Neuron (in vitro differentiated cells): ENCODE results near the gene GNB3.

ENCODE experiments used
- H2AFZ ChIP-seq: one replicate; pipeline ENCODE4 v1.6.1; 2013; ENCODE audit warnings: low read depth, mild to moderate bottlenecking, inconsistent platforms, low read length, moderate library complexity
- H3K27me3 ChIP-seq: one replicate; pipeline ENCODE4 v1.6.1; 2013; ENCODE audit warnings: low read length; ENCODE audit not compliant: insufficient read depth
- H3K36me3 ChIP-seq: one replicate; pipeline ENCODE4 v1.6.1; 2013; ENCODE audit warnings: low read length; ENCODE audit not compliant: insufficient read depth
- H3K4me1 ChIP-seq: one replicate; pipeline ENCODE4 v1.6.1; 2013; ENCODE audit warnings: low read length; ENCODE audit not compliant: insufficient read depth
- H3K4me3 ChIP-seq: 2 replicates; pipeline ENCODE4 v1.5.1; 2013; ENCODE audit warnings: mild to moderate bottlenecking, low read length, moderate library complexity
- H3K9me3 ChIP-seq: one replicate; pipeline ENCODE4 v1.6.1; 2013; ENCODE audit warnings: low read length

GNB3 gene

DNA sequence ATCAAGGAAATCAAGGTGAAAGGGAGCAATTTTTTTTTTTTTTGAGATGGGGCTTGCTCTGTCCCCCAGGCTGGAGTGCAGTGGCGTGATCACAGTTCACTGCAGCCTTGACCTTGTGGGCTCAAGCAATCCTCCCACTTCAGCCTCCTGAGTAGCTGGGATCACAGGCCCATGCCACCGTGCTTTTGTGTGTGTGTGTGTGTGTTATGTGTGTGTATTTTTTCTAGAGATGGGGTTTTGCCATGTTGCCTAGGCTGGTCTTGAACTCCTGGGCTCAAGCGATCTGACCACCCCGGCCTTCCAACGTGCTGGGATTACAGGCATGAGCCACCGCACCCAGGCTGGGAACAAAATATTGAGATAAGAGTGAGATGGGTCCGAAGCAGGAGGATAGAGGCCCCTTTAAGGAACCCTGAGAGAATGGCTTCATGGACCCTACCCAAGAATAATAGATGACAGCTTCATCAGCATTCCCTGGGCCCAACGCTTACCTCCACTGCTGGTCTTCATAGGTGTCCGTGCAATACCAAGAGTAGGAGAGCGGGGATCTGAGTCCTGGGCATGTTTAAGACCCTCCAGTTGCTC lies 9.3 kb downstream of the GNB3 start:
- peaks cover 27% of the 10 kb centered on the region for H3K4me1 ChIP-seq
- H3K27me3 ChIP-seq, result no peaks in the 10 kb centered on the region
- H3K4me3 ChIP-seq, result peak overlapping the region; percentile 59
- H2AFZ ChIP-seq, result no peak overlapping the region
- H3K36me3 ChIP-seq, result peaks cover 46% of the 10 kb centered on the region
- no peaks in the 10 kb centered on the region for H3K9me3 ChIP-seq

DNA sequence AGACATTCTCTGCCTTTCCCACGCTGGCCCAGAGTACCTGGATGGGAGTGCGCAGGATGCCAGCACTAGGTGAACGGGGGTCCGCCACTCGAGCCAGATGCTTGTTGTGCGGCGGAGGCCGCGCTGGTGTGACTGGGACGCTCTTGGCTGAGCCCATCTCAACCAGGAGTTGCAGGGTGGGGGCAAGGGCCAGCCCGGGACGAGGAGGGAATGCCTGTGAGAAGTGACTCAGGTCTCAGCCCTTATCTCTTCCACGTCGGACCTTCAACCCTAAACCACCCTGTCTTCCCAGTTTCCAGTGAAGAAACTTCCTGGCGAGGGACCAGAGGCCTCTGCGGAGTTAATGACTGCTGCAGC lies 10.0 kb downstream of the GNB3 start:
- Histone ChIP-seq H3K9me3 (no peaks in the 10 kb centered on the region), H3K4me1 (peaks cover 27% of the 10 kb centered on the region), H3K36me3 (peaks cover 43% of the 10 kb centered on the region), H2AFZ (no peak overlapping the region), H3K27me3 (no peaks in the 10 kb centered on the region), H3K4me3 (peak overlapping the region; percentile 59)

DNA sequence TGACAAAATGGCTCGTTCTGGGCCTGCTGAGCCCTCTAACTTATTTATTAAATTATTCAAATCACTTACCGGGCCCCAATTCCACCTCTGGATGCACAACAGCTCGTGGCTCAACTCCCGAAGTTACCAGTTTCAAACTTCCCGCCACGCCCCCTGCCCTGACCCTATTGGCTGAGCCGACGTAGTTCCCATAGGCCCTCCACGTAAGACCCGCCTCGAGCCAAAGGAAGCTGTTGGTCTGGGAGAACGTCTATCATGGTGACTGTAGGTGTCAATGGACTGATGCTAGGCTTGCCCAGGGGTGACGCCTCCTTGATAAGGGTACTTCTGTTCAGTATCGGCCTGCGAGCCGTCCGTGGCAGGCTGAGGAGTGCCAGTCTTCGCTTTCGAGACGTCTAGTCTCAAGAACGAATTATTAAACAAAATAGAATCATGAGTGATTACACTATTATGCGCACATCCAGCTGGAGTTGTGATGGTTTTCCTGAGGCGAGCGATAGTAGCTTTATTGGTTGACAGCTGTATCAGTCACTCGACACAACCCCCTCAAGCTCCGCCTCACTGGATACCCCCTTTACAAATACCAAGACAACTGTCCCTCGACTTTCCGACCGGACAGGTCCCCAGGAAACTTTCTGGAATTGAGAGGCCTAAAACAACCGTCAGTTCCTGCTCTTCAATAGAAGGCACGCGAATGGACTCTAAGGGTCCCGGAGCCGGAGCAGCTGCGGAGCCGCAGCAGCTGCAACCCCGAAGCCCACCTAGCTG lies 10.6 kb downstream of the GNB3 start, which contains the start of gene CDCA3:
Gene CDCA3 (minus strand): TSS at position 134 of the 768 bp plus-strand sequence. CDS start 334 bp downstream, outside the sequence.
- Histone ChIP-seq H2AFZ (peak within 1 kb of the TSS; percentile 8), H3K4me3 (peak within 1 kb of the TSS; percentile 59), H3K4me1 (peaks cover 27% of the 10 kb centered on the region), H3K36me3 (peaks cover 43% of the 10 kb centered on the region), H3K27me3 (no peaks in the 10 kb centered on the region), H3K9me3 (no peaks in the 10 kb centered on the region)

DNA sequence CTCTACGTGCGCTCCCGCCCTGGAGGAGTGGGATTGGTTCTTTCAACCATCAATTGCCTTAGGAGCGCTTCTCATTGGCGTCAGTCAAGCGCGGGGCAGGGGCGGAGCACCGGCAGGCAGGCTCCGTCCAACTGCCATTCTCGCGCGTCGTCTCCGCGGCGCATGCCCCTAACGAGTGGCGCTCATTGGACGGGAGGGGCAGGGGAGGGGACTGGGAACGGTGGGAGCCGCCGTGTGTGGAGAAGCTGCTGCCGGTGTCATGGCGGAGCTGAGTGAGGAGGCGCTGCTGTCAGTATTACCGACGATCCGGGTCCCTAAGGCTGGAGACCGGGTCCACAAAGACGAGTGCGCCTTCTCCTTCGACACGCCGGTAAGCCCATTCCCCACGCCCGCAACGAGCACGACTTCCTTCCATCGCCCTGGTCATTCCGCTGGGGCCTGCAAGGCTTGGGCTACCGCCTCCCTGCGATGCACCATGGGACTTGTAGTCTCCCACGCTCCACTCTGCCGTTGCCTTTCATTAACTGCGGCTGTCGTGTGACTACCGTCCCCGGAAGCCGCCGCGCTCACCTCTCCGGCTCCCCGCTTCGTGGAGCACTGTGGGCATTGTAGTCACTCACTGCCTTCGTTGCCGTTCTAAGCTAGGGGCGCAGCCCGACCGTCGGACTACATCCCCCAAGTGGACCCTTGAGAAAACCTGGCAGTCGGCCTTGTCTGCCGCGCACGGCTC lies 11.4 kb downstream of the GNB3 start, which contains the start of gene USP5:
Gene USP5 (plus strand): TSS at position 230 of the 730 bp plus-strand sequence. CDS start 30 bp downstream, at position 260.
- peaks cover 41% of the 10 kb centered on the region for H3K36me3 ChIP-seq
- H2AFZ ChIP-seq, result peak within 1 kb of the TSS; percentile 8
- peaks cover 27% of the 10 kb centered on the region for H3K4me1 ChIP-seq
- peak within 1 kb of the TSS; percentile 59 for H3K4me3 ChIP-seq
- H3K27me3 ChIP-seq, result no peaks in the 10 kb centered on the region
- no peaks in the 10 kb centered on the region for H3K9me3 ChIP-seq

DNA sequence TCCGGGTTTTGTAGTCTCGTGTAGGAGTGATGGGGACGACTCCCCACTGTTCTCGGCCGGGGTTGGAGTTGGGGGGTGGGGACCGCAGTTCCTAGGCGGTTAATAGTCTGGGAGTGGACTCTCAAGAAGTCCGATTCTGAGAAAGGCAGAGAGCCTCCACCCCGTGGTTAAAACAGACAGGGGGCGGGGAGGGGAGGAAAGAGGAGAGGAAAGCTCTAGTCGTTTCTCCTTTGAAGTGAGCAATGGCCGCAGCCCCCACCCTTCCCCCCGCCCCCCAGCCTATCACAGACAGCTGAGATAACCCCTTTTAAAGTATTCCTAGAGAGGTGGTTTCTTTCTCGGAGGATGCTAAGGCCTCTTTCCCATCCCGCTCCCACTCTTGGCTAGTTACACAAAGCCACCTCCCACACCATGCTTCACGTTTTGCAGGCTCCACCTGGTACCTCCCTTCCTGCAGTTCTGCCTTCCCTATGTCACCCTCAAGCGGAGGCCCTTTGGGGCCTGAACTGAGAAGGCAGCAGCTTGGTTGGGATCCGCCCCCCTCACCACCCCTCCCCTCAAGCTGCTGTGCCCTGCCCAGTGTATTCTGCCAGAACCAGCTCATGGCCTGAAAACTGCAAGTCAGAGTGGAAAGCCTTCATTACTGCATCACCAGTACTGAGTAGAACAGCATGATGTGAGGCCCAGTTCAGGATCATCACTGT lies 12.1 kb downstream of the GNB3 start:
- H3K9me3 ChIP-seq, result no peaks in the 10 kb centered on the region
- no peaks in the 10 kb centered on the region for H3K27me3 ChIP-seq
- H3K4me1 ChIP-seq, result peaks cover 27% of the 10 kb centered on the region
- H3K36me3 ChIP-seq, result peaks cover 41% of the 10 kb centered on the region
- H3K4me3 ChIP-seq, result peak overlapping the region; percentile 59
- H2AFZ ChIP-seq, result no peak overlapping the region

DNA sequence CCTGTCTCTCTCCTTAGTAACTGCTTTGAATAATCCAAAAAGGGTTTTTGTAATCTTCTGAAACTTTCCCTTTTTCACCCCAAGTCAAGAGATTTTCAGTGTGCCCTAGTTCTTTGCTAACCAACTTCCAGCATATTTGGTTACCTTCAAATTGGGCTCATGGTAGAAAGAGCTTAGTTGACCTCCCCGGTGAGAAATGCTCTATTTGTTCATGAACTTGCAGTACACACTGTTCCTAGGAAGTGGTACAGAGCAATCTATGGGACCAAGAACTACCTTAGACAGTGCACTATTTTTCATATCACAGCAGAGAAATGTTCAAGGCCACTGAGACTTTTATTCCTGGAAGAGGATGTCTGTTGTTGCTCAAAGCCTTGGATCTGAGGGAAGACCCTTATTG lies 12.9 kb downstream of the GNB3 start:
- Histone ChIP-seq H3K4me3 (peak overlapping the region; percentile 59), H3K36me3 (peaks cover 43% of the 10 kb centered on the region), H3K4me1 (peaks cover 27% of the 10 kb centered on the region), H3K27me3 (no peaks in the 10 kb centered on the region), H3K9me3 (no peaks in the 10 kb centered on the region), H2AFZ (no peak overlapping the region)

DNA sequence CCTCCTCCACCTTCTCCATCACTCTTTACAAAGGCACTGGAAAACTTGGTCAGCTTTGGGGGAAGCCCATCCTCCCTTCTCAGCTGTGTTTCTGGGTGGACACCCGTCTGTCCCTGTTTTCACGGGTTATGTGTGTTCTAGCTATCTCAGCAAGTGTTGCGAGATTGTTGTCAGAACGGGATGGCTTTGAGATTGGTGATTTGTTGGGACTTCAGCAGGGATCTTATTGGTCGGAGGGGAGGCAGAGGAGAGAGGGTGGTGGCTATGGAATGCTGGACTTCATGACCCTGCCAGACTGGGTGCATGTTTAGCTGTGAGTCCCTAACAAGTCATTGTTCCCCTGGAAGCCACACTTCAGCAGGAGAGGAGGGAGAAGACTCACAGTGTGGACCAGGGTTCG lies 13.3 kb downstream of the GNB3 start:
- H3K27me3 ChIP-seq, result no peaks in the 10 kb centered on the region
- H3K36me3 ChIP-seq, result peaks cover 44% of the 10 kb centered on the region
- no peak overlapping the region for H3K4me3 ChIP-seq
- H3K4me1 ChIP-seq, result peaks cover 27% of the 10 kb centered on the region
- no peak overlapping the region for H2AFZ ChIP-seq
- no peaks in the 10 kb centered on the region for H3K9me3 ChIP-seq

DNA sequence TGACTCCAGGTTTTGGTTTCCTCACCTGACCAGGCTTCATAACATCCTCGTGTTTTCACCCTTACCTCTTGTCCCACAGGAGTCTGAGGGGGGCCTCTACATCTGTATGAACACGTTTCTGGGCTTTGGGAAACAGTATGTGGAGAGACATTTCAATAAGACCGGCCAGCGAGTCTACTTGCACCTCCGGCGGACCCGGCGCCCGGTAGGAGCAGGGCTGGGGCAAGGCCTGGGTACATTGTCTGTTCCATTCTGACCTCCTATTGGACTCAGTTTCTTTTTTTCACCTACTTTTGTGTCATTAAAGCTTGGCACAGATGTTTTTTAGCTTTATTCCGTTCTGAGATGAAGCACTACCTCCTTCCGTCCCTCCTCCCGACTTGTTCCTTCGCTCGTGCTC lies 14.6 kb downstream of the GNB3 start:
- peaks cover 46% of the 10 kb centered on the region for H3K36me3 ChIP-seq
- H3K4me1 ChIP-seq, result peaks cover 21% of the 10 kb centered on the region
- no peak overlapping the region for H3K4me3 ChIP-seq
- H2AFZ ChIP-seq, result no peak overlapping the region
- no peaks in the 10 kb centered on the region for H3K27me3 ChIP-seq
- H3K9me3 ChIP-seq, result no peaks in the 10 kb centered on the region

DNA sequence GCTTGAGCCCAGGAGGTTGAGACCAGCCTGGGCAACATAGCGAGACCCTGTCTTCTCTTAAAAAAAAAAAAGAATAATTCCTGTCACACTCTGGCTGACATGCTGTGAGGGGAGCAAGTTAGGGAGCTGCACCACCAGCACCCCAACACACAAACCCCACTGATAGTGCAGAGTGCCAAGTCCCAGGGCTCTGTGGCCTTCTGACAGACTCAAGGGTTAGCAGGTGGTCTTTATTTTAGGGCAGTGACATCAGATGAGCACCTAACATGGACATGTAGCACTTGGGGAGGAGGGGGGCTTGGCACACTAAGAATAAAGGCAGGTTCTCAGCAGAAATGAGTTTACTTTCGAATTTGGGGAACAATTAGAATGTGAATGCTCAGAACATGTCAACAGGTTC lies 18.1 kb downstream of the GNB3 start:
- Histone ChIP-seq H3K36me3 (peaks cover 79% of the 10 kb centered on the region), H3K27me3 (no peaks in the 10 kb centered on the region), H2AFZ (no peak overlapping the region)

DNA sequence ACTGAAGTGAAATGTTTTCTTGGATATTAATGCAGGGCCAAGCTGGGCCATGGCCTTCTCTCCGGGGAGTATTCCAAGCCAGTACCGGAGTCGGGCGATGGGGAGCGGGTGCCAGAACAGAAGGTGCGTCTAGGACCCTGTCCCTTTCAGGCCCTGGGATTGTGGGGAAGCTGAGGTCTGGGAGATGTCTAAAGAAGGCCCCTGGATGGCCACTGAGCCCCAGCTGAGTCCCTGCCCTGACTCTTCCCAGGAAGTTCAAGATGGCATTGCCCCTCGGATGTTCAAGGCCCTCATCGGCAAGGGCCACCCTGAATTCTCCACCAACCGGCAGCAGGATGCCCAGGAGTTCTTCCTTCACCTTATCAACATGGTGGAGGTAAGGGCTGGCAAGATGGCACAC lies 19.4 kb downstream of the GNB3 start:
- H3K36me3 ChIP-seq, result peaks cover 90% of the 10 kb centered on the region
- H2AFZ ChIP-seq, result no peak overlapping the region
- H3K27me3 ChIP-seq, result no peaks in the 10 kb centered on the region
- no peaks in the 10 kb centered on the region for H3K4me1 ChIP-seq
- no peaks in the 10 kb centered on the region for H3K9me3 ChIP-seq
- H3K4me3 ChIP-seq, result no peak overlapping the region

More for the DNA sequence above, 18.1 kb downstream of the GNB3 start:
- no peak overlapping the region for H3K4me3 ChIP-seq
- H3K4me1 ChIP-seq, result peaks cover 5% of the 10 kb centered on the region
- H3K9me3 ChIP-seq, result no peaks in the 10 kb centered on the region

DNA sequence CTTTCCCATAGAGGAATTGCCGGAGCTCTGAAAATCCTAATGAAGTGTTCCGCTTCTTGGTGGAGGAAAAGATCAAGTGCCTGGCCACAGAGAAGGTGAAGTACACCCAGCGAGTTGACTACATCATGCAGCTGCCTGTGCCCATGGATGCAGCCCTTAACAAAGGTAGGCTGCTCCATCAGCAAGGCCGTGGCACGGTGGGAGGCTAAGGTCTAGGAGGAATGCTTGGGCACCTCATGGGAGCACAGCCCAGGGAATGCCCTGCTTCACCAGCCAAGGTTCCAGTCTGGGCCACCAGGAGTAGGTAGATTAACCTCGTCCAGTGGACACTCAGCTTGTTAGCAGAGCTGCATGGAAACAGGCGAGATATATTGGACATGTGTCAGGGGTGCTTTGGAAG lies 20.2 kb downstream of the GNB3 start:
- peaks cover 92% of the 10 kb centered on the region for H3K36me3 ChIP-seq
- H3K27me3 ChIP-seq, result no peaks in the 10 kb centered on the region
- H3K4me1 ChIP-seq, result no peaks in the 10 kb centered on the region
- H3K4me3 ChIP-seq, result no peak overlapping the region
- no peaks in the 10 kb centered on the region for H3K9me3 ChIP-seq
- H2AFZ ChIP-seq, result no peak overlapping the region

DNA sequence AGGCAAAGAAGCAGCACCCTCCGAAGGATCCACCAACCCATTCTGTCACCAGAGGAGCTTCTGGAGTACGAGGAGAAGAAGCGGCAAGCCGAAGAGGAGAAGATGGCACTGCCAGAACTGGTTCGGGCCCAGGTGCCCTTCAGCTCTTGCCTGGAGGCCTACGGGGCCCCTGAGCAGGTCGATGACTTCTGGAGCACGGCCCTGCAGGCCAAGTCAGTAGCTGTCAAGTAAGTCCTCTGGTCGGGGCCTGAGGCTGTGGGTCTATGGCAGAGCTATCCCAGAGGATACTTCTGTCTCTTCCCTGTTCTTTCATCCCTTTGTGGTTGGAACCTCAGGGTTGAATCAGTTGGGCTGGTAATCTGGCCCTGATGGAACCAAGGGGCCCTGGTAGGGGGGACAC lies 20.7 kb downstream of the GNB3 start:
- H3K4me1 ChIP-seq, result no peaks in the 10 kb centered on the region
- no peaks in the 10 kb centered on the region for H3K9me3 ChIP-seq
- H2AFZ ChIP-seq, result no peak overlapping the region
- H3K4me3 ChIP-seq, result no peak overlapping the region
- H3K27me3 ChIP-seq, result no peaks in the 10 kb centered on the region
- peaks cover 91% of the 10 kb centered on the region for H3K36me3 ChIP-seq

DNA sequence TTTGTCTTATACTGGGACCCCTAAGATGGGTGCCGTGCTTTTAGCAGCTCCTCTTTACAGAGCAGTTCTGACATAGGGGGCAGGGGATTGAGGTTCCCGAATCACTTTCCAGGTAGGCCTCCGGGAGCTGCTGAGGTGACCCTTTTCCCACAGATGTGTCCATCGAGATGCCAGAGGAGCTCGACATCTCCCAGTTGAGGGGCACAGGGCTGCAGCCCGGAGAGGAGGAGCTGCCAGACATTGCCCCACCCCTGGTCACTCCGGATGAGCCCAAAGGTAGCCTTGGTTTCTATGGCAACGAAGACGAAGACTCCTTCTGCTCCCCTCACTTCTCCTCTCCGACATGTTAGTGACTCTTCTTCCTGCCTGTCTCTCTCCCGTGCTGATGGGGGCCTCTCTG lies 22.3 kb downstream of the GNB3 start:
- Histone ChIP-seq H3K4me1 (peaks cover 7% of the 10 kb centered on the region), H3K27me3 (no peaks in the 10 kb centered on the region), H3K9me3 (no peaks in the 10 kb centered on the region), H3K36me3 (peaks cover 76% of the 10 kb centered on the region), H2AFZ (no peak overlapping the region), H3K4me3 (no peak overlapping the region)
